Measurements from ENCODE around the gene THOC1. TPM values are rescaled to one million over a fixed set of nuclear protein-coding genes. Genes with fewer than 3 reads are reported as not detected.

THOC1 gene
- total RNA-seq, 1 donor from 2014 or later = 241 TPM

DNA sequence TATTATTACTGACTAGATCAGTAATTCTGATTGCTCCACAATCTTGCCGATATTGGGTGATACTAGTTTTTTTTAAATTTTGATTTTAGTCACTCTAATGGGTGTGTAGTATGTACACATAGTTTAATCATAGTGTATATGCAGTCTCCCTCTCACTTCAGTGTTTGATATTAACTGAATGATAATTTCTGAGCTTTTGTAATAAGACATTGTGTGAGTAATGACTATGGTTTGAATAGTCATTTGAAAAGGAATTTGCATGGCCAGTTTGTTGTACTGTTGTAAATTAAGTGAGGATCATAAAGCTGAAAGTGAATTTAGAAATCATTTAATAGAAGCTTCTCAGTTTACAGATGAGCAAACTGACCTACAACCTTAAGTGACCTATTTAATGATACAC, 76.1 kb downstream of the THOC1 start:
- Histone ChIP-seq H3K27ac (no peak overlapping the region), H3K36me3 (no peaks in the 10 kb centered on the region), H3K9ac (no peak overlapping the region), H3K4me3 (no peak overlapping the region), H3F3A (ENCODE audit: low read depth) (peaks cover 4% of the 10 kb centered on the region), H4K20me1 (ENCODE audit: low read depth) (peaks cover 19% of the 10 kb centered on the region), H3K4me2 (no peak overlapping the region), H3K4me1 (no peaks in the 10 kb centered on the region), H3K27me3 (no peaks in the 10 kb centered on the region), H3K79me2 (ENCODE audit: low read depth) (peaks cover 54% of the 10 kb centered on the region), H2AFZ (replicated peaks) (no peak overlapping the region), H3K9me3 (ENCODE audit: low read depth) (no peaks in the 10 kb centered on the region)
- no peak for DNase-seq (ENCODE audit: low spot score)
- H3K4me3 Mint-ChIP-seq = no peak overlapping the region
- no peaks in the 10 kb centered on the region for H3K27me3 Mint-ChIP-seq (ENCODE audit: insufficient read depth, low read depth)
- TF ChIP-seq, protein P1, sequence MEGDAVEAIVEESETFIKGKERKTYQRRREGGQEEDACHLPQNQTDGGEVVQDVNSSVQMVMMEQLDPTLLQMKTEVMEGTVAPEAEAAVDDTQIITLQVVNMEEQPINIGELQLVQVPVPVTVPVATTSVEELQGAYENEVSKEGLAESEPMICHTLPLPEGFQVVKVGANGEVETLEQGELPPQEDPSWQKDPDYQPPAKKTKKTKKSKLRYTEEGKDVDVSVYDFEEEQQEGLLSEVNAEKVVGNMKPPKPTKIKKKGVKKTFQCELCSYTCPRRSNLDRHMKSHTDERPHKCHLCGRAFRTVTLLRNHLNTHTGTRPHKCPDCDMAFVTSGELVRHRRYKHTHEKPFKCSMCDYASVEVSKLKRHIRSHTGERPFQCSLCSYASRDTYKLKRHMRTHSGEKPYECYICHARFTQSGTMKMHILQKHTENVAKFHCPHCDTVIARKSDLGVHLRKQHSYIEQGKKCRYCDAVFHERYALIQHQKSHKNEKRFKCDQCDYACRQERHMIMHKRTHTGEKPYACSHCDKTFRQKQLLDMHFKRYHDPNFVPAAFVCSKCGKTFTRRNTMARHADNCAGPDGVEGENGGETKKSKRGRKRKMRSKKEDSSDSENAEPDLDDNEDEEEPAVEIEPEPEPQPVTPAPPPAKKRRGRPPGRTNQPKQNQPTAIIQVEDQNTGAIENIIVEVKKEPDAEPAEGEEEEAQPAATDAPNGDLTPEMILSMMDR (IDR thresholded peaks at IDR 0.05) = no peak
- no peak for TF ChIP-seq EZH2phosphoT487 (IDR thresholded peaks at IDR 0.05)
- no peak for TF ChIP-seq EZH2 (IDR thresholded peaks at IDR 0.05)
- no peaks in the 10 kb centered on the region for H3K9me3 Mint-ChIP-seq
- peaks cover 10% of the 10 kb centered on the region for H3K36me3 Mint-ChIP-seq
- H3K27ac Mint-ChIP-seq = no peak overlapping the region
- no peaks in the 10 kb centered on the region for H3K4me1 Mint-ChIP-seq

DNA sequence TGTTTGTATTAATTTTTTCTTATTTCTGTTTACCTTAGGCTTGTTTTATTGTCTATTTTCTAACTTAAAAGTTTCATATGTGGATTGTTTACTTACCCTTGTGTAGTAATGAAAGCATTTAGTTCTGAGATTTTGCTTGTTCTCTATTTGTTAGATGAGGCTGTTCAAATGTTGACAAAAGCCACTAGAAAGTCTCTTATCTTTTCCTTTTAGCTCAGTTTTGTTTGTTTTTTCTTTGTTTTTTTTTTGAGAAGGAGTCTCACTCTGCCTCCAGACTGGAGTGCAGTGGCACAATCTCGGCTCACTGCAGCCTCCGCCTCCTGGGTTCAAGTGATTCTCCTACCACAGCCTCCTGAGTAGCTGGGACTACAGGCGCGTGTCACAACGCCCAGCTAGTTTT, 78.6 kb downstream of the THOC1 start:
- TF ChIP-seq EZH2 (IDR thresholded peaks at IDR 0.05) = no peak
- TF ChIP-seq, protein P1 (IDR thresholded peaks at IDR 0.05) = no peak
- TF ChIP-seq EZH2phosphoT487 (IDR thresholded peaks at IDR 0.05) = no peak
- Mint-ChIP-seq H3K9me3 (no peaks in the 10 kb centered on the region), H3K27ac (no peak overlapping the region), H3K36me3 (peaks cover 8% of the 10 kb centered on the region), H3K27me3 (ENCODE audit: insufficient read depth, low read depth) (no peaks in the 10 kb centered on the region), H3K4me1 (no peaks in the 10 kb centered on the region), H3K4me3 (no peak overlapping the region)
- Histone ChIP-seq H3K4me1 (no peaks in the 10 kb centered on the region), H3F3A (ENCODE audit: low read depth) (no peaks in the 10 kb centered on the region), H3K79me2 (ENCODE audit: low read depth) (peaks cover 58% of the 10 kb centered on the region), H3K4me2 (no peak overlapping the region), H3K9me3 (ENCODE audit: low read depth) (no peaks in the 10 kb centered on the region), H4K20me1 (ENCODE audit: low read depth) (peaks cover 24% of the 10 kb centered on the region), H3K36me3 (no peaks in the 10 kb centered on the region), H3K27ac (peak overlapping the region; percentile 2), H3K4me3 (no peak overlapping the region), H2AFZ (replicated peaks) (no peak overlapping the region), H3K9ac (no peak overlapping the region), H3K27me3 (no peaks in the 10 kb centered on the region)
- DNase-seq (ENCODE audit: low spot score) = no peak

DNA sequence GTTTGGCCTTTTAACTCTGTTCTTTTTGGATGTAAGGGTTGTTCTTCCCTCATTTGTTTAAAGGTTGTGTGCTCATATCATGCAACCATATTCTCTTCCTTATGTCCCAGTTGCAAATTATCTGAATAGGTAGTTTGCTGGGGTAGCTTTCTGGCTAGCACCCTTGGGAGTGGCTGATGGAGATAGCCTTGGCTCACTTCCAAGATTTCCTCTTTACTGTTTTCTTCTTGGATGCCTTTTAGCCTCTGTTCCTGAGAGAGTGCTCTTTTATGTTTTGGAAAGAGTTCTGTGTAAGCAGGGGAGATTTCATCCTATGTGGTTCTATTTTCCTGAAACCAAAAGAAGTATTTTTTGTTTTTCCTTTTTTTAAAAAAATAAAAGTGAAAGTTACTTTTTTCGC, 84.1 kb downstream of the THOC1 start:
- H3K27ac ChIP-seq = no peak overlapping the region
- no peak overlapping the region for H3K4me3 ChIP-seq
- H3K79me2 ChIP-seq (ENCODE audit: low read depth) = peaks cover 61% of the 10 kb centered on the region
- H2AFZ ChIP-seq (replicated peaks) = no peak overlapping the region
- no peaks in the 10 kb centered on the region for H3K9me3 ChIP-seq (ENCODE audit: low read depth)
- H3K27me3 Mint-ChIP-seq (ENCODE audit: insufficient read depth, low read depth) = no peaks in the 10 kb centered on the region
- no peak overlapping the region for H3K27ac Mint-ChIP-seq
- H3K4me2 ChIP-seq = no peak overlapping the region
- peaks cover 21% of the 10 kb centered on the region for H3K36me3 Mint-ChIP-seq
- DNase-seq (ENCODE audit: low spot score) = no peak
- H3F3A ChIP-seq (ENCODE audit: low read depth) = no peaks in the 10 kb centered on the region
- no peak overlapping the region for H3K9ac ChIP-seq
- H3K36me3 ChIP-seq = peaks cover 11% of the 10 kb centered on the region
- H4K20me1 ChIP-seq (ENCODE audit: low read depth) = peaks cover 16% of the 10 kb centered on the region
- H3K4me1 ChIP-seq = no peaks in the 10 kb centered on the region
- no peak for TF ChIP-seq EZH2 (IDR thresholded peaks at IDR 0.05)
- TF ChIP-seq EZH2phosphoT487 (IDR thresholded peaks at IDR 0.05) = no peak
- TF ChIP-seq, protein P1 (IDR thresholded peaks at IDR 0.05) = no peak
- H3K9me3 Mint-ChIP-seq = no peaks in the 10 kb centered on the region
- H3K4me1 Mint-ChIP-seq = no peaks in the 10 kb centered on the region
- H3K4me3 Mint-ChIP-seq = no peak overlapping the region
- H3K27me3 ChIP-seq = no peaks in the 10 kb centered on the region
